Muscle layer of duodenum (tissue), 2 donors: ENCODE measurements around the gene TOR1A.

Experiments
- H3K27ac ChIP-seq: one replicate; pipeline ENCODE4 v1.7.0; 2013; ENCODE audit warnings: mild to moderate bottlenecking, low read length
- H3K27me3 ChIP-seq: one replicate; pipeline ENCODE4 v1.7.0; 2013; ENCODE audit warnings: low read depth, mild to moderate bottlenecking, control low read depth, low read length
- H3K36me3 ChIP-seq, 2 donors: one replicate each; pipeline ENCODE4 v1.7.0; 2013; ENCODE audit warnings: low read length in 2 of 2, control low read depth in 1 of 2, mild to moderate bottlenecking in 1 of 2; ENCODE audit not compliant: insufficient read depth in 2 of 2, control insufficient read depth in 1 of 2
- H3K4me1 ChIP-seq, 2 donors: one replicate each; pipeline ENCODE4 v1.7.0; 2013; ENCODE audit warnings: low read length in 2 of 2, mild to moderate bottlenecking in 2 of 2, control low read depth in 1 of 2, moderate library complexity in 1 of 2; ENCODE audit not compliant: insufficient read depth in 2 of 2, control insufficient read depth in 1 of 2
- H3K4me3 ChIP-seq, 2 donors: one replicate each; pipeline ENCODE4 v1.7.0; 2013; ENCODE audit warnings: low read length in 2 of 2, low read depth in 1 of 2, mild to moderate bottlenecking in 1 of 2
- H3K9me3 ChIP-seq, 2 donors: one replicate each; pipeline ENCODE4 v1.7.0; 2013; ENCODE audit warnings: low read length in 2 of 2, control low read depth in 1 of 2, mild to moderate bottlenecking in 1 of 2; ENCODE audit not compliant: control insufficient read depth in 1 of 2
- donor health status: healthy.

TOR1A gene

DNA sequence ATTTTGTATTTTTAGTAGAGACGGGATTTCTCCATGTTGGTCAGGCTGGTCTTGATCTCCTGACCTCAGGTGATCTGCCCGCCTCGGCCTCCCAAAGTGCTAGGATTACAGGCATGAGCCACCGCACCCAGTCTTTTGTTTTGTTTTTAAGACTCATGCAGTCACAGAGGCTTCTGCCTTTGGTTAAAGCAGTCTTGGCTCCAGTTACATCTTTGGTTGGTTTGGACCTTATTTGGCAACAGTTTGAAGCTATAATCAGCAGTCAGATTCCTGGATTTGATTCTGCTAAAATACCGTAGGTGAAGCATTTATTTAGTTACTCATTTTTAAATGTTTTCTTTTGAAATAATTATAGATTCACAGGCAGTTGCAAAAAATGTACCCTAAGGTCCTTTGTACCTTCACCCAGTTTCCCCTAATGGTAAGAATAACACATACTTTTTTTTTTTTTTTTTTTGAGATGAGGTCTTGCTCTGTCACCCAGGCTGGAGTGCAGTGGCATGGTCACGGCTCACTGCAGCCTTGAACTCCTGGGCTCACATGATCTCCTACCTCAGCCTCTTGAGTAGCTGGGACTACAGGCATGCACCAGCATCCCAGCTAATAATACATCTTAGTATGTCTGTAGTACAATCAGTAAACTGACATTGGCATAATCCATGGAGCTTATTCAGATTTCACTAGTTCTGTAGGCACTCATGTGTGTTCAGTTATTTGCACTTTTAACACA is 27.1 kb upstream of the TOR1A start:
- no peak overlapping the region for H3K4me3 ChIP-seq
- H3K27ac ChIP-seq, result no peak overlapping the region
- H3K4me1 ChIP-seq, result no peaks in the 10 kb centered on the region
- H3K9me3 ChIP-seq, result no peaks in the 10 kb centered on the region
- peaks cover 36 to 49% of the 10 kb centered on the region in 2 donors for H3K36me3 ChIP-seq
- no peaks in the 10 kb centered on the region for H3K27me3 ChIP-seq

GRCh38 chr9:129849901-129850300 is 26.0 kb upstream of the TOR1A start:
- no peaks in the 10 kb centered on the region for H3K4me1 ChIP-seq
- no peak overlapping the region for H3K27ac ChIP-seq
- H3K36me3 ChIP-seq, result peaks cover 31 to 41% of the 10 kb centered on the region in 2 donors

GRCh38 chr9:129848712-129849441 is 24.9 kb upstream of the TOR1A start:
- no peak overlapping the region for H3K4me3 ChIP-seq
- H3K9me3 ChIP-seq, result no peaks in the 10 kb centered on the region
- peaks cover 21 to 34% of the 10 kb centered on the region in 2 donors for H3K36me3 ChIP-seq
- H3K4me1 ChIP-seq, result no peaks in the 10 kb centered on the region
- H3K27ac ChIP-seq, result no peak overlapping the region
- H3K27me3 ChIP-seq, result no peaks in the 10 kb centered on the region

More at GRCh38 chr9:129849901-129850300, 26.0 kb upstream of the TOR1A start:
- Histone ChIP-seq H3K9me3 (no peaks in the 10 kb centered on the region), H3K4me3 (no peak overlapping the region), H3K27me3 (no peaks in the 10 kb centered on the region)

- Histone ChIP-seq H3K9me3 (no peaks in the 10 kb centered on the region), H3K27me3 (no peaks in the 10 kb centered on the region), H3K4me3 (no peak overlapping the region), H3K27ac (no peak overlapping the region), H3K36me3 (peaks cover 0 to 4% of the 10 kb centered on the region in 2 donors), H3K4me1 (no peaks in the 10 kb centered on the region)
Observed at GRCh38 chr9:129845373-129845772, 21.4 kb upstream of the TOR1A start.

DNA sequence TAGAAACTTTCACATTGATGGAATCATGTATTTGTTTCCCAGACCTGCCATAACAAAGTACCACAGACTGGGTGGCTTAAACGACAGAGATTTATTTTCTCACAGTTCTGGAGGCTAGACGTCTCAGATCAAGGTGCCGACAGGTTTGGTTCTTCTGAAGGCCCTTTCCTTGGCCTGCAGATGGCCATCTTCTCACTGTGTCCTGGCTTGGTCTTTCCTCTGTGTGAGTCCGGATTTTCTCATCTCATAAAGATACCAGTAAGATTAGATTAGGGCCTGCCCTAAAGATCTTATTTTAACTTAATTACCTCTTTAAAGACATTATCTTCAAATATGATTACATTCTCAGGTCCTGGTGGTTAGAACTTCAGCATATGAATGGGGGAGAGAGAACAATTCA is 17.1 kb upstream of the TOR1A start:
- H3K4me1 ChIP-seq, result peaks cover 7 to 12% of the 10 kb centered on the region in 2 donors
- H3K9me3 ChIP-seq, result no peaks in the 10 kb centered on the region
- H3K36me3 ChIP-seq, result no peaks in the 10 kb centered on the region
- H3K27me3 ChIP-seq, result no peaks in the 10 kb centered on the region
- H3K27ac ChIP-seq, result no peak overlapping the region
- H3K4me3 ChIP-seq, result no peak overlapping the region

DNA sequence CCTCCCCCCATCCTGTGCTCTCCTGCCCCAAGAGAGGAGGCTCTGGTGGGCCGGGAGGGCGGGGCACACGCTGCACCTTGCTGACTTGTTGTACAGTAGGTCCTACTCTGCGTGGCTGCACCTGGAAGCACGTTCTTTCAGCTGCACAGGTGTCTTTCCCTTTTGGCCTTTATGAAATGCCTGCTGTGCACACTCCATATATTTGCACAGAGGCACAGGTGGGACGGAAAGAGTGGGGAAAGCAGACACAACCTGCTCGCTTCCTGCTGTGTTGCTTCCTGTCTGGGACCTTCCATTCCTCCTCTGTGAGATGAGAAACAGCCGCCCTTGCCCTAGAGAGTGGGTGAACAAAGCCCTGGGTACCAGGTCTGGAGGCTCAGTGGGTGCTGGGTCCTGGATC is 16.1 kb upstream of the TOR1A start:
- Histone ChIP-seq H3K4me3 (no peak overlapping the region), H3K36me3 (no peaks in the 10 kb centered on the region), H3K9me3 (no peaks in the 10 kb centered on the region), H3K27me3 (no peaks in the 10 kb centered on the region), H3K4me1 (peaks cover 7 to 14% of the 10 kb centered on the region in 2 donors), H3K27ac (no peak overlapping the region)

- no peaks in the 10 kb centered on the region for H3K36me3 ChIP-seq
- peaks cover 7 to 15% of the 10 kb centered on the region in 2 donors for H3K4me1 ChIP-seq
- no peaks in the 10 kb centered on the region for H3K9me3 ChIP-seq
- no peak overlapping the region for H3K4me3 ChIP-seq
- H3K27me3 ChIP-seq, result no peaks in the 10 kb centered on the region
- H3K27ac ChIP-seq, result no peak overlapping the region
Observed at GRCh38 chr9:129839324-129840023, 15.5 kb upstream of the TOR1A start.

GRCh38 chr9:129838707-129839259 is 14.8 kb upstream of the TOR1A start:
- H3K4me1 ChIP-seq, result peaks cover 7 to 22% of the 10 kb centered on the region in 2 donors
- no peak overlapping the region for H3K27ac ChIP-seq
- H3K36me3 ChIP-seq, result no peaks in the 10 kb centered on the region
- H3K4me3 ChIP-seq, result no peak overlapping the region
- no peaks in the 10 kb centered on the region for H3K27me3 ChIP-seq
- H3K9me3 ChIP-seq, result no peaks in the 10 kb centered on the region

- Histone ChIP-seq H3K9me3 (no peaks in the 10 kb centered on the region), H3K4me3 (peak overlapping the region; percentile 93 to 99), H3K27me3 (no peaks in the 10 kb centered on the region), H3K27ac (peak overlapping the region; percentile 33), H3K36me3 (peaks cover 6 to 7% of the 10 kb centered on the region in 2 donors), H3K4me1 (peaks cover 7 to 29% of the 10 kb centered on the region in 2 donors)
Observed at GRCh38 chr9:129836311-129837007, 12.5 kb upstream of the TOR1A start.

- H3K36me3 ChIP-seq, result peaks cover 13% of the 10 kb centered on the region in 2 donors
- peaks cover 7 to 29% of the 10 kb centered on the region in 2 donors for H3K4me1 ChIP-seq
- H3K4me3 ChIP-seq, result peak overlapping the region; percentile 93 to 99
- H3K27ac ChIP-seq, result peak overlapping the region; percentile 33
- H3K27me3 ChIP-seq, result no peaks in the 10 kb centered on the region
- H3K9me3 ChIP-seq, result no peaks in the 10 kb centered on the region
Observed at GRCh38 chr9:129835860-129836223, 11.9 kb upstream of the TOR1A start.
